Chondrocyte (in vitro differentiated cells): ENCODE measurements around the gene TEX53. TPM values are rescaled to one million over a fixed set of nuclear protein-coding genes. Genes with fewer than 3 reads are reported as not detected.

ENCODE experiments used
- DNase-seq: peaks from one replicate; pipeline ENCODE4 v3.0.0; 2021; ENCODE audit warnings: mixed read lengths, low spot score
- H3K27ac Mint-ChIP-seq: one replicate; pipeline ENCODE4 v1.8.0; 2021; ENCODE audit warnings: mild to moderate bottlenecking, moderate library complexity, mixed read lengths; ENCODE audit not compliant: unreplicated experiment
- H3K27me3 Mint-ChIP-seq: 2 replicates; pipeline ENCODE4 v1.8.0; 2021; ENCODE audit warnings: low read depth, mixed read lengths
- H3K36me3 Mint-ChIP-seq: 2 replicates; pipeline ENCODE4 v1.8.0; 2021; ENCODE audit warnings: low read depth, mixed read lengths
- H3K4me1 Mint-ChIP-seq: 2 replicates; pipeline ENCODE4 v1.8.0; 2021; ENCODE audit warnings: low read depth, mild to moderate bottlenecking, mixed read lengths
- H3K4me3 Mint-ChIP-seq: one replicate; pipeline ENCODE4 v1.8.0; 2021; ENCODE audit warnings: mild to moderate bottlenecking, moderate library complexity, mixed read lengths; ENCODE audit not compliant: unreplicated experiment
- H3K9me3 Mint-ChIP-seq: 2 replicates; pipeline ENCODE4 v1.8.0; 2021; ENCODE audit warnings: low read depth, mixed read lengths
- CTCF ChIP-seq: fragments of 200-600 bp; sonication (generic); IDR thresholded peaks from 2 replicates; pipeline ENCODE4 v1.5.0; 2021; ENCODE audit warnings: antibody characterized with exemption, mild to moderate bottlenecking, moderate library complexity
- total RNA-seq: library from RNA; stranded (reverse); gene quantifications from 3 replicates; pipeline ENCODE4 v1.2.1, GENCODE V29; 2021

Gene TEX53
- total RNA-seq, 1 donor from 2014 or later: not detected

- DNase-seq: no peak
- Mint-ChIP-seq H3K27me3 (no peaks in the 10 kb centered on the region), H3K4me1 (peaks cover 36% of the 10 kb centered on the region), H3K4me3 (no peak overlapping the region), H3K36me3 (no peaks in the 10 kb centered on the region), H3K9me3 (no peaks in the 10 kb centered on the region), H3K27ac (no peak overlapping the region)
- no peak for TF ChIP-seq CTCF
These were observed 22.8 kb upstream of the TEX53 start for GRCh38 chr9:114680259-114681001.

GRCh38 chr9:114678795-114679194 lies 21.2 kb upstream of the TEX53 start:
- peaks cover 48% of the 10 kb centered on the region for H3K4me1 Mint-ChIP-seq
- TF ChIP-seq CTCF: no peak
- no peaks in the 10 kb centered on the region for H3K27me3 Mint-ChIP-seq
- H3K27ac Mint-ChIP-seq: peak overlapping the region; percentile 91
- H3K4me3 Mint-ChIP-seq: no peak overlapping the region
- H3K36me3 Mint-ChIP-seq: no peaks in the 10 kb centered on the region
- DNase-seq: no peak
- H3K9me3 Mint-ChIP-seq: no peaks in the 10 kb centered on the region

GRCh38 chr9:114678130-114678529 lies 20.5 kb upstream of the TEX53 start:
- H3K4me1 Mint-ChIP-seq: peaks cover 48% of the 10 kb centered on the region
- TF ChIP-seq CTCF: no peak
- H3K27me3 Mint-ChIP-seq: no peaks in the 10 kb centered on the region

GRCh38 chr9:114677418-114677817 lies 19.8 kb upstream of the TEX53 start:
- Mint-ChIP-seq H3K9me3 (no peaks in the 10 kb centered on the region), H3K4me3 (no peak overlapping the region), H3K27ac (peak overlapping the region; percentile 91), H3K27me3 (no peaks in the 10 kb centered on the region), H3K36me3 (no peaks in the 10 kb centered on the region), H3K4me1 (peaks cover 48% of the 10 kb centered on the region)
- no peak for TF ChIP-seq CTCF
- DNase-seq: no peak

More at GRCh38 chr9:114678130-114678529, 20.5 kb upstream of the TEX53 start:
- Mint-ChIP-seq H3K27ac (peak overlapping the region; percentile 91), H3K4me3 (no peak overlapping the region), H3K36me3 (no peaks in the 10 kb centered on the region), H3K9me3 (no peaks in the 10 kb centered on the region)
- no peak for DNase-seq

- no peaks in the 10 kb centered on the region for H3K36me3 Mint-ChIP-seq
- peaks cover 48% of the 10 kb centered on the region for H3K4me1 Mint-ChIP-seq
- peak overlapping the region; percentile 91 for H3K27ac Mint-ChIP-seq
These were observed 19.3 kb upstream of the TEX53 start for GRCh38 chr9:114676901-114677300.

More at GRCh38 chr9:114676901-114677300, 19.3 kb upstream of the TEX53 start:
- no peak for TF ChIP-seq CTCF
- no peak for DNase-seq
- Mint-ChIP-seq H3K4me3 (no peak overlapping the region), H3K27me3 (no peaks in the 10 kb centered on the region), H3K9me3 (no peaks in the 10 kb centered on the region)
